Upper lobe of left lung (tissue), 4 donors: ENCODE measurements around the gene HIF1A.

ENCODE experiments used
- CTCF ChIP-seq, 6 experiments: fragments of 450-650 bp in 4 of 6; fragments of 200-600 bp in 2 of 6; sonication (generic) in 2 of 6; IDR thresholded peaks; one replicate each; pipeline ENCODE4 v1.5.1; 2016 to 2019; ENCODE audit warnings: antibody characterized with exemption in 6 of 6
- EP300 ChIP-seq, 4 donors: sonication (generic); formaldehyde crosslinking; IDR thresholded peaks; one replicate each; pipeline ENCODE4 v1.5.1; 2017; ENCODE audit warnings: antibody characterized with exemption in 4 of 4, control low read depth in 2 of 4
- POLR2A ChIP-seq, 4 donors: fragments of 450-650 bp; IDR thresholded peaks; one replicate each; pipeline ENCODE4 v1.5.1; 2016 to 2017; ENCODE audit warnings: antibody characterized with exemption in 4 of 4, mild to moderate bottlenecking in 2 of 4
- POLR2AphosphoS5 ChIP-seq, 2 donors: sonication (generic); formaldehyde crosslinking; IDR thresholded peaks; one replicate each; pipeline ENCODE4 v1.5.1; 2017; ENCODE audit warnings: antibody characterized with exemption in 2 of 2

- no peak for TF ChIP-seq CTCF (IDR thresholded peaks at IDR 0.05)
- no peak for TF ChIP-seq POLR2A (IDR thresholded peaks at IDR 0.05)
- no peak for TF ChIP-seq POLR2AphosphoS5 (IDR thresholded peaks at IDR 0.05)
- TF ChIP-seq EP300 (IDR thresholded peaks at IDR 0.05): no peak
Observed at GRCh38 chr14:61663312-61663979, 31.9 kb upstream of the HIF1A start.
